Parathyroid adenoma (tissue), 2 donors: ENCODE data around the gene TDP2.

Experiments used
- H2AFZ ChIP-seq: fragments of 300-600 bp; sonication (generic); one replicate; pipeline ENCODE4 v1.7.0; 2017; ENCODE audit warnings: antibody characterized with exemption, mild to moderate bottlenecking
- H3K27ac ChIP-seq: fragments of 300-600 bp; sonication (generic); one replicate; pipeline ENCODE4 v1.7.0; 2017
- H3K27me3 ChIP-seq: fragments of 300-600 bp; sonication (generic); one replicate; pipeline ENCODE4 v1.7.0; 2017; ENCODE audit warnings: low read length; ENCODE audit not compliant: control insufficient read depth, insufficient read depth
- H3K36me3 ChIP-seq: fragments of 300-600 bp; sonication (generic); one replicate; pipeline ENCODE4 v1.7.0; 2017; ENCODE audit warnings: low read length; ENCODE audit not compliant: control insufficient read depth, insufficient read depth
- H3K4me1 ChIP-seq: fragments of 300-600 bp; sonication (generic); one replicate; pipeline ENCODE4 v1.7.0; 2017; ENCODE audit warnings: control low read depth
- H3K4me2 ChIP-seq: fragments of 300-600 bp; sonication (generic); one replicate; pipeline ENCODE4 v1.7.0; 2017; ENCODE audit warnings: low read length
- H3K4me3 ChIP-seq: fragments of 300-600 bp; sonication (generic); one replicate; pipeline ENCODE4 v1.7.0; 2017; ENCODE audit warnings: low read depth, low read length
- H3K79me2 ChIP-seq: fragments of 300-600 bp; sonication (generic); one replicate; pipeline ENCODE4 v1.7.0; 2017; ENCODE audit warnings: control low read depth
- H3K9ac ChIP-seq: fragments of 300-600 bp; sonication (generic); one replicate; pipeline ENCODE4 v1.7.0; 2017; ENCODE audit warnings: mild to moderate bottlenecking
- H3K9me3 ChIP-seq: fragments of 300-600 bp; sonication (generic); one replicate; pipeline ENCODE4 v1.7.0; 2017; ENCODE audit warnings: low read length; ENCODE audit not compliant: control insufficient read depth
- TF ChIP-seq, protein P1 (sequence below): fragments of 300-600 bp; sonication (generic); IDR thresholded peaks from one replicate; pipeline ENCODE4 v1.7.0; 2017; ENCODE audit warnings: antibody characterized with exemption, mild to moderate bottlenecking
- donor health status: primary hyperparathyroidism.

Gene TDP2

GRCh38 chr6:24640166-24640565, 26.5 kb downstream of the TDP2 start:
- Histone ChIP-seq H3K27me3 (no peaks in the 10 kb centered on the region), H3K4me2 (no peak overlapping the region), H3K9ac (no peak overlapping the region), H3K9me3 (no peaks in the 10 kb centered on the region), H3K4me3 (no peak overlapping the region), H3K79me2 (no peaks in the 10 kb centered on the region), H3K36me3 (no peaks in the 10 kb centered on the region), H3K27ac (no peak overlapping the region), H2AFZ (no peak overlapping the region), H3K4me1 (no peaks in the 10 kb centered on the region)
- TF ChIP-seq, protein P1, sequence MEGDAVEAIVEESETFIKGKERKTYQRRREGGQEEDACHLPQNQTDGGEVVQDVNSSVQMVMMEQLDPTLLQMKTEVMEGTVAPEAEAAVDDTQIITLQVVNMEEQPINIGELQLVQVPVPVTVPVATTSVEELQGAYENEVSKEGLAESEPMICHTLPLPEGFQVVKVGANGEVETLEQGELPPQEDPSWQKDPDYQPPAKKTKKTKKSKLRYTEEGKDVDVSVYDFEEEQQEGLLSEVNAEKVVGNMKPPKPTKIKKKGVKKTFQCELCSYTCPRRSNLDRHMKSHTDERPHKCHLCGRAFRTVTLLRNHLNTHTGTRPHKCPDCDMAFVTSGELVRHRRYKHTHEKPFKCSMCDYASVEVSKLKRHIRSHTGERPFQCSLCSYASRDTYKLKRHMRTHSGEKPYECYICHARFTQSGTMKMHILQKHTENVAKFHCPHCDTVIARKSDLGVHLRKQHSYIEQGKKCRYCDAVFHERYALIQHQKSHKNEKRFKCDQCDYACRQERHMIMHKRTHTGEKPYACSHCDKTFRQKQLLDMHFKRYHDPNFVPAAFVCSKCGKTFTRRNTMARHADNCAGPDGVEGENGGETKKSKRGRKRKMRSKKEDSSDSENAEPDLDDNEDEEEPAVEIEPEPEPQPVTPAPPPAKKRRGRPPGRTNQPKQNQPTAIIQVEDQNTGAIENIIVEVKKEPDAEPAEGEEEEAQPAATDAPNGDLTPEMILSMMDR: no peak

DNA sequence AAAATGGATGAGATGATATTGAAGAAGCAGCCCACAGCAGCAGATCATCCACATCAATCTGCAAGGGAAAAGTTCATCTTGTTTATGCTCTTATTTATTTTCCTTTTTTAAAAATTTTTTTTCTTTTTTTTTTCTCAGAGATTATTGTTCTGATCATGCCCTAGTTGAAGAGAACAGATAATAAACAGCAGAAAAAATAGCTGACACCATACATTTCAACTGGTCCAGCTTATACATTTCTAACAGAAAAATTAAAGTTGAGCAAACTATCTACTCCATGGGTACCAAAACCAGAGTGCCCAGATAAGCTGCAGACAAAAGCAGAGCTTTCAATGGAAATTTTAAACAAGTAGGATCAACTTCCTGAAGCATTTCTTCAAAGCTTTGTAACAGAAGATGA, 30.0 kb downstream of the TDP2 start:
- TF ChIP-seq, protein P1: no peak

GRCh38 chr6:24632573-24632972, 34.1 kb downstream of the TDP2 start:
- H3K79me2 ChIP-seq: no peaks in the 10 kb centered on the region
- no peak overlapping the region for H3K4me2 ChIP-seq
- no peak overlapping the region for H2AFZ ChIP-seq
- H3K9me3 ChIP-seq: no peaks in the 10 kb centered on the region
- H3K4me3 ChIP-seq: no peak overlapping the region
- no peaks in the 10 kb centered on the region for H3K4me1 ChIP-seq
- no peaks in the 10 kb centered on the region for H3K36me3 ChIP-seq
- H3K9ac ChIP-seq: no peak overlapping the region
- TF ChIP-seq, protein P1: no peak
- no peaks in the 10 kb centered on the region for H3K27me3 ChIP-seq
- no peak overlapping the region for H3K27ac ChIP-seq

More for the DNA sequence above, 30.0 kb downstream of the TDP2 start:
- no peak overlapping the region for H3K4me2 ChIP-seq
- H2AFZ ChIP-seq: no peak overlapping the region
- no peak overlapping the region for H3K9ac ChIP-seq
- no peaks in the 10 kb centered on the region for H3K9me3 ChIP-seq
- no peaks in the 10 kb centered on the region for H3K27me3 ChIP-seq
- no peaks in the 10 kb centered on the region for H3K36me3 ChIP-seq
- no peak overlapping the region for H3K27ac ChIP-seq
- H3K79me2 ChIP-seq: no peaks in the 10 kb centered on the region
- no peaks in the 10 kb centered on the region for H3K4me1 ChIP-seq
- H3K4me3 ChIP-seq: no peak overlapping the region

DNA sequence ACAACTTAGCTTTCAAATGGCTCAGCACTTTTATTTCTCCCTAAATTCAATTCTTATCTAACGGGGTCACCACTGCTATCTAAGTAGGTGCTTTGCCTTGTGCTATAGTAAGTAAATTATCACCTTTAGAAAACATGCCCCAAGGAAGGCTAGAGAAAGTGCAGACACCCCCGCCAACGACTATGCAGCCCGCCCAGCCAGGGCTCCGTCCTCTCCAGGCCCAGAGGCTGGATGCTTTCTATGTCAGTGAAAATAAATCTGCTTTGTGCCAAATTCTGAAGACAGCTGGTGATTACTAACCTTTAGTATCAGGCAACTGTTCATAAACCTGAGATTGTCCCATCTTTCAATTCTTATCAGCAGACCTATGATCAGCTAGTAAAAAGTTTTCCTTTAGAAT, 35.0 kb downstream of the TDP2 start:
- Histone ChIP-seq H3K4me1 (no peaks in the 10 kb centered on the region), H2AFZ (no peak overlapping the region), H3K36me3 (no peaks in the 10 kb centered on the region), H3K4me3 (no peak overlapping the region), H3K4me2 (no peak overlapping the region), H3K27ac (no peak overlapping the region), H3K9ac (no peak overlapping the region), H3K9me3 (no peaks in the 10 kb centered on the region), H3K79me2 (no peaks in the 10 kb centered on the region), H3K27me3 (no peaks in the 10 kb centered on the region)
- TF ChIP-seq, protein P1: no peak

GRCh38 chr6:24630856-24631505, 35.7 kb downstream of the TDP2 start:
- no peak overlapping the region for H3K9ac ChIP-seq
- H3K27me3 ChIP-seq: no peaks in the 10 kb centered on the region
- TF ChIP-seq, protein P1: no peak
- H3K79me2 ChIP-seq: no peaks in the 10 kb centered on the region
- H3K4me1 ChIP-seq: no peaks in the 10 kb centered on the region
- H2AFZ ChIP-seq: no peak overlapping the region
- no peak overlapping the region for H3K4me3 ChIP-seq
- no peak overlapping the region for H3K4me2 ChIP-seq
- H3K36me3 ChIP-seq: no peaks in the 10 kb centered on the region
- H3K9me3 ChIP-seq: no peaks in the 10 kb centered on the region
- H3K27ac ChIP-seq: no peak overlapping the region
